ENCODE data around the gene PISD.
"Not testable (repeated sequence)": the region's sequence is repeated elsewhere in the genome, so short reads cannot be mapped to it uniquely, and the experiment has no call there.

Gene PISD

DNA sequence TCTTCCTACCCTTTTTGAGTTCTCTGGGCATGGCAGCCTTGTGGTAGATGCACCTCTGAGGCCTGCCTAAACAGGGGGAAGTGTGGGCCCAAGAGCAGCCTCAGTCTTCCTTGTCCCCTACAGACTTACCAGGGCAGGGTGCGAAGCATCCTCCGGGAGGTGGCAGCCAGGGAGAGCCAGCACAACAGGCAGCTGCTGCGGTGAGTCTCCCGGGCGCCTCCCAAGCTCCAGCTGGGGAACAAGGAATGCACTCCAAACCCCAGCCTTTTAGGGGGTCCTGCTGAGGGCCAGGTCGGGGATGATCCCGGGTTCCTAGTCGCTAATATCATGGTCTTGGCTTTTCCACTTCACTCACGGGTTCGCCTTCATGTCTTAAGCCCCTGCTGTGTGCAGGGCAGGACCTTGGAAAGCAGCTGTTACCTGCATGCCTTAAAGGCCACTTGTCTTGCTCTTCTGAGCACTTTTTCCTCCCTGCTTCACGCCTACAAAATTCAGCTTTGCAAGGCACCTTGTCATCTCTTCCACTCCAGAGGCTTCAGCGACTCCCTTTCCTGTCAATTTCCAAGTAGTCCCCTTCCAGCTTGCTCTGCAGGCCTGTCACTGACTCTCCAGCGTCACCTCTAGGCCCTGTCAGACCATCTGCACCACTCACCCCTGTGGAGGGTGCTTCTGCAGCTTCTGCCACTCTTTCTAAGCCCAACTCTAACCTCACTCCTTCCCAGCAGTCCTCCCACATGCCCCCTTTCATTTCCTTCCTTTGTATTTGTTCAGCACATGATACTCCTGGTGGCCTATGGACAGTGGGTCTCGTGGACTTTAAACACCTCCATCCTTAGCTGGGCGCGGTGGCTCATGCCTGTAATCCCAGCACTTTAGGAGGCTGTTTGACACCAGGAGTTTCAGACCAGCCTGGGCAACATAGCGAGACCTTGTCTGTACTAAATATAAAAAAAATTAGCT, 57.0 kb downstream of the PISD start:
- DNase-seq: no peak

DNA sequence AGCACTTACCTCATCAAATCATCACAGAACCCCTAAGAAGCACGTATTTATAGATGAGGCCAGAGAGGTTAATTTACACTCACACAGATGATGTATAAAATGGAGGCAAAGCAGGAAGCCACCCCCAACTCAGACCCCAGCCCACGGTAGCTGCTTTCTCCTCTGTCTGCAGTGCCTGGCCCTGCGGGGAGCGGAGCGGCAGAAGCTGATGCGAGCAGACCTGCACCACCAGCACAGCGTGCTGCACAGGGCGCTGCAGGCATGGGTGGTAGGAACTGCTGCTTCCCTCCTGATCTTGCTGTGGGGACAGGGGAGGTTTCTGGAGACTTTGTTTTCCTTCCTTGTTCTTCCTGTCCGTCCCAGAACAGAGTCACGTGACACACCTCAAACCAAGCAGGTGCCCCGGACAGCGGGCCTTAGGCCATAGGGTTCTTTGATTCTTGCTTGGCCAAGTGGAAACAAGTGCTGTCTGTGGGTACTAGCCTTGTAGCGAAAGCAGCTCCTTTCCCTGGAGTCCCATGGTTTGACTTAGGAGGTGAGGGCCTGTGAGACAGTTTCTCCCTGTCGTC, 57.8 kb downstream of the PISD start:
- DNase-seq: no peak

DNA sequence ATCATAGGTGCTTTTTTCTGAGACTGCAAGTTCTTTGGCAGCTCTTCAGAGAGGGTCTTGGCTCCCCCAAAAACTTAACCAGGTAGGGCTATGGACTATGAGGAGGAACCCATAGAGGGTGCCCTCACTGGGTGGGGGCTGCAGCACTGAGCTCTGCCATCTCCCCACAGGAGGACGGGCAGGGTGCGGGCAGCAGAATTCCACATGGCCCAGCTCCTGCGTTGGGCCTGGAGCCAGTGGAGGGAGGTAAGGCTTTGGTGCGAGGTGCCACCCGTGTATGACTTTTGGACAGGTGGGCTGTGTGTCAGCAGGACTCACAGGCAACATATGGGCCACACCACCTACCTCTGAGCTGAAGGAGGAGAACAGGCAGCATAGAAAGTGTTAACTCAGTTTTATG, 58.4 kb downstream of the PISD start:
- DNase-seq: no peak

DNA sequence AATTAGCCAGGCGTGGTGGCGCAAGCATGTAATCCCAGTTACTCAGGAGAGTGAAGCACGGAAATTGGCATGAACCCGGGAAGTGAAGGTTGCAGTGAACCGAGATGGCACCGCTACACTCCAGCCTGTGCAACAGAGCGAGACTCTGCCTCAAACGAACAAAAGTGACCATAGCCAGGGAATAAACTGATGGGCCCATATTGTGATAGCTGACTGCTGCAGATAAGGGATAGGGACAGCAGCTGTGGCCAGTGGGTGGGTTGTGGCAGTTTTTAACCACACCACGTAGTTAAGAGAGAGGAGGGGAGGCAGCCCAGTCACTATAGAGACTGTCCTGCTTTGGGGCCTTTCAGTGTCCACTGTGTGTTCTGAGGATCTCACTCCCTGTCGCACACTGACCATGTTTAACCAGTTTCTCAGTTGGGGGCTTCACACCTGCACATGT, 58.9 kb downstream of the PISD start:
- no peak for DNase-seq

DNA sequence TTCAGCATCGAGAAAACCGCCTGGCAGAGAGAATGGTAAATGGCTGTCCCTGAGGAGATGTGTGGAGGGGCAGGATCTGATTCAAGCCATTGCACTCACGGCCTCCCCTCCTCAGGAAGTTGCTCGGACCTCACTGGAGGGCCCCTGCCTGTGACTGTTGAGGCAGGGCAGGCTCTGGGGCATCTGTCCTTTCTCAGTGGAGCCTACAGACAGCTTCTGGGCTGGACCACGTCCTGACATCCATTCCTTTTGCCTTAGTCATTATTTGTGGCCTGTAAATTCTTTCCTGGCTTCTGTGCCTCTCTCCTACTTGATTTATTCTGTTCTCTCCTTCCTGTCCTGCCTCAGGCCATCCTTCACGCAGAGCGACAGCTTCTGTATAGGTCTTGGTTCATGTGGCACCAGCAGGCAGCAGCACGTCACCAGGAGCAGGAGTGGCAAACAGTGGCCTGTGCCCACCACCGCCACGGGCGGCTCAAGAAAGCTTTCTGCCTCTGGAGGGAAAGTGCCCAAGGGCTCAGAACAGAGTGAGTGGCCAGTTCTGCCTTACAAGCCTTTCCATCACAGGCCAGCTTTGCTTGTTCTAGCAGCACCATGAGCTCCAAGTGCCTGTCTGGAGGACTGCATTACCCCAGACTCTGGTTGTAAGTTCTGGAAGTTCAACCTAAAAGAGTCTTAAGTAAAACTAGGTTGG, 59.6 kb downstream of the PISD start:
- DNase-seq: no peak

DNA sequence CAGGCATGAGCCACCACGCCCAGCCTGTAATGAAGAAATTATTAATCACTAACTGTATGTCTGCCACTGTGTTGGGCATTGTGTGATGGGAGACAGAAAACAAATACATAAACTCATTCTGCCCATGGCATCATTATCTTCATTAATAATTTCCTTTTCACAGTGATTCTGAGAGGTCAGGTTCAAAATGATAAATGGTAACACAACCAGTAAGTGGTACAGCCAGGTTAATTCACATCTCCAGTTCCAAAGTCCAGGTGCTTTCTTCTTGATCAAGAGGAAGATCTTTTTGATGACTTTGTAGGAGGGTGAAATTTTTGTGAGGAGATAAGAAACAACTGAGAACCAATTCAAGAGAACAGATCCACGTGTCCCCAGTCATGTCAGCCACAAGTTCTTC, 66.7 kb downstream of the PISD start:
- no peak for DNase-seq

DNA sequence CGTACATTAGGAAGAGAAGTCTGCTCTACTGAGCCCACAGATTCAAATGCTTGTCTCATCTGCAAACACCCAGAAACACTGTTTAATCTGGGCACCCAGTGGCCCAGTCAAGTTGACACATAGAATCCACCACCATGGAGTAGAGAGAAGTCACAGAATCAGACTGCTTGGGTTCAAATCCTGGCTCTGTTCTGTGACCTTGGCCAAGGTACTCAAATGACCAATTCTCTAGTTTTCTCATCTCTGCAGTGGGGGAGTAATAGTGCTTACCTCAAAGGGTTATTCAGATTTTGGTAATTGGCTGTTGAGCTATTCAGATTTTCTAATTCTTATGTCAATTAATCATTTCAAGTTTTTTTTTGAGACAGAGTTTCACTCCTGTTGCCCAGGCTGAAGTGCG, 71.9 kb downstream of the PISD start:
- DNase-seq: not testable (repeated sequence)

DNA sequence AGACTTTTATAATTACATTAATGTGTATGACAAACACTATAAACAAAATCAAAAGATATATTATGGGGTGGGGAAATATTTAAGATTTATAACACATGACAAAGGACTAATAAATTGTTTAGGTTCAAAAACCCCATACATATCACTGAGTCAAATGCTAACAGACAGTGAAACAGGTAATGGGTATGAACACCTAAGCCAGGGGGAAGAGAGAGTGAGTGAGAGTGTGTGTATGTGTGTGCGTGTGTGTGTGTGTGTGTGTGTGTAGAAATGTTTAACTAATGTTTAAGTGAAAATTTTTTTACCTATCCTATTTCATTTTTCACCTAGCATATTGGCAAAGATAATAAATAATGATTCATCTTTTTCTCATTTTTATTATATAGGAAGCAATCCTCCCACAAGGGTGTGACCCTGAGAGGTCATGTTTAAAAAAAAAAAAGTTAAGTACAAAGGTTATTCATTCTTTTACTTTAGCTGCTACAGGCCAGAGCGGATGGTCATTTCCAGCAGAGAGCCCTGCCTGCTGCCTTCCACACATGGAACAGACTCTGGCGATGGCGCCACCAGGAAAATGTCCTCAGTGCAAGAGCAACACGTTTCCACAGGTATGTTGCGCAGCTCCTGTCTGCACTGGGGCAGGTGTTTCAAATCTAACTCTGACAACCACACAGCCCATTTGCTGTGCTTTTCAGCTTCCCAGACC, 72.9 kb downstream of the PISD start:
- no peak for DNase-seq

DNA sequence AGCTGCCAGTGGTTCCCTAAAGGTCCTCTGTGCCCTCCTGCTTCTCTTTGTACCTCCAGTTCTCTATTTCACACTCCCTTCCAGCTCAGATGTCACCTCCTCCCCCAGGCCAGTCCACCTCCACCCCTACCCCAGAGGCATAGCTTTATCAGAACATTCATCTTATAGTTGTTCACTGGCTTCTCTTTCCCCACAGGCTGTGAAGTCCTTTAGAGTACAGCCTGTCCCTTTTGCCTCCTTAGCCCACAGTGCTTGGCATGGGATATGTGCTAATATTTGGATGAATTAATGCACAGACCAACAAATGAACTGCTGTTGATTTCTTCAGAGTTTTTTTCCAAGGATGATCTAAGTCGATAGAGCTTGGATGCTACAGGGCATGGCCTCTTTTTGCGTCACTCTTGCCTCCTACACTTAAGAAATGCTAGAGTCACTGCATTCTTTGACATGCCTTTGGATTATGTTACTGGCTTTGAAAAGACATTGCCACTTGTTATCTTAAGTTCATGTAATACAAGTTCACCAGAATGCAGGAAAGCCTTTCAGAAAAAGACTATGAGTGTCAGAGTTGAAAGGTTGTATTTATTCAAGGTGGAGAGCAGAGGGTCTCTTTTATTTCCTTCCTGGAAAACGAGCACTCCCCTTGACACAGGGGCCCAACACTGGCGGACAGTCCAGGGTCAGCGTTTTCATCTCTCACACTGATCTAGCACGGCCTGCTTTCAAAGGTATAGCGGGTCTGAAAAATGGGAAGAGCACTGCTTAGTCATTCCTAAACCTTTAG, 75.7 kb downstream of the PISD start:
- no peak for DNase-seq

DNA sequence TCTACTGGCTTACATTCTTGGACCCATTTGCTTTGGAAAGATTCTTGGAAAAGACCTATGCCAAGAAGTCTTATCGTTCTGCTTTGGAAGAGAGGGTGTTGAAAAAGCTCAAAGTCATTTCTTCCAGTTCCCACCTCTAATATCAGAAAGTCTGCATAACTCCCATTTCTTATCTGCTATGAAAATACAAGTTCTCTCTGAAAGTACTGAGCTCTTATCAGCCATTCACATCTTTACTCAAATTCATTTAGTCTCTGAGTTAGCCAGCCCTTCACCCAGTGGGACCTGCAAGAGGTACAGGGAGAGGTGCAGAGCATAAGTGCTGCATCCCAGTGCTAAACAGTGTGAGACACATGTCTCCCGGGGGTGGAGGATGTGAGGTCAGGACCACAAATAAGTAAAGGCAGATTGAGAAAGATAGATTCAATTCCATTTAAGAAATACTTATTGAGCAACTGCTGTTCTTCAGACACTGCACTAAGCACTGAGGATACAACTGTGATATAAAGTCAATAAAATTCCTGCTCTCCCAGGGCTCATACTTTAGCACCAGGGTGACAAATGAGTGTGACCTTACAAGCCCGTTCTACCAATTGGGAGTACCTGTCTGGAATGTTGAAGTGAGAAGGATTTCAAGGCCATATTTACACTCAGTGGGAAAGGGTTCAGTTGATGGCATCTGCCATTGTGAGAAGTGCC, 76.7 kb downstream of the PISD start:
- no peak for DNase-seq

DNA sequence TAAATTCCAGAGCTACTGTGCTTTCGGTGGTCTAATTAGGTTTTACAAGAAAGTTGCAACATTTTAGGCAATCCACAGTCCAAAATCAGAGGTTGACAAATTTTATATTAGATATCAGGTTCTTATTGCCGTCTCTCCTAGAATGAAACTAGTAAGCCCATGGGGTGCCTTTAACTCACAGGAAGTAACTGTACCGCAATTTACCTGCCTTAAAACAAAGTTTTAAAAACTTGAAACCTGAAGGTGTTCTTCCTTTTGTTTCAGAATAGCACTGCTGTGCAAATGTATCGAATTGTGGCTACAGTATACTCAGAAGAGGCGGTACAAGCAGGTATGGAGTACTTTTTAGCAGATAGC, 77.2 kb downstream of the PISD start:
- DNase-seq: no peak

DNA sequence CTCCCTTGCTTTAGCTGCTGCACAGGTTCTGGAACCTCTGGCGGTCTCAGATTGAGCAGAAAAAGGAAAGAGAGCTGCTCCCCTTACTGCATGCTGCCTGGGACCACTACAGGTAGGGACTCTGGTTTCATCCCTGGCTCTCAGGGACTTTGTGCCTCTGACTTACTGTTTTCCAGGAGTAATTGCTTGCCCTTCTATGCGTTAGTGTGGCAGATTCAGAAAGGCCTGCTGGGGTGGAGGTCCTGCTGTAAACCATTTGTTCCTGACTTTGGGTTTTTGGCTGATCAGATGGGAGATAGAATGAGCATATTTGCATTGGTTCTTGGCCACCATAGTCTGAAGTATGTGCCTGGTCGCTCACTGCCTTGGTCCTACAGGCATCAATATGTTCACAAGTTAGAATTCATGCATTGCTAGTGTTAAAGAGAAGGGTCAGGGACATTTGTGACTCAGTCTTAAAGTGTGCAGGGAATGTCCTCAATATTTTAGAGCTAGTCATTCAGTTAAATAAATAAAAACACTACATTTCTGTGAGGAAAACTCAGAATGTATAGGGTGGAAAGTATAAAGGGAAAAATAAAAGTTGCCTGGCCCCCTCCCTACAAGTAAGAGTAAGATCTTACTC, 78.0 kb downstream of the PISD start:
- DNase-seq: no peak

DNA sequence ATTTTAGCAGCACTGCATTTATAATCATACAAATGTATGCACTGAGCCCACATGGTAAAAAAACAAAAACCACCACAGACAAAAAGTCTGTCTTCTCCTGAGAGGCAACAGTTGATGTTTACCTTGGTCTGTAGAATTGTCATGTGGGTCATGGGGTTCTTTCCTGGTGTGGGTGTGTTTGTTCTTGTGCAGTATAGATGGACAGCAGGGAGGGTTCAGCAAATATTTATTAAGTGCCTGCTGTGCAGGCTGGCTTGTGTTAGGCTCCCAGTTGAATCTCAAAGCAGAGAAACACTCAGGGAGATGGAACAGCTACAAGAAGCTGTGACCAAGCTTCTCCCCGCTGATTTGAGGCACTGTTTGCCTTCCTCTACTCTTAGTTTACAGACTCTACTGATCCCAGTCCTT, 82.2 kb downstream of the PISD start:
- no peak for DNase-seq

DNA sequence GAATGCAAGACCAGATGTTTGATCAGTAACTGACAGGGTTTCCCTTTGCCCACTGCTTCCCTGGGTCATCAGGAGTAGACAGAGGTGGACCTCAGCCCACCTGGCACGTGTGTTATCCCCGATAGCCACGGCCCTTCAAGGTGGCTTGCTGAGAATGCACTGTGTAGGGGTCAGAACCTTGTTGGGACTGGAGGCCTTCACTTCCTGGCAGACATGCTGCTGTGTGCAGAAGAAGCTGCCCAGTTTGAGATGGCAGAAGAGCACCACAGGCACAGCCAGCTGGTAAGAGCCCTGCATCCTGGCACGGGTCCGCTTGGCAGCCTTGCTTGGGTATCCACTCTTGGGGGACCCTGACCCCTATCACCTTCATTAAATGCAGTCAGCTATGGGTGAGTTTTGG, 83.8 kb downstream of the PISD start:
- DNase-seq: no peak

DNA sequence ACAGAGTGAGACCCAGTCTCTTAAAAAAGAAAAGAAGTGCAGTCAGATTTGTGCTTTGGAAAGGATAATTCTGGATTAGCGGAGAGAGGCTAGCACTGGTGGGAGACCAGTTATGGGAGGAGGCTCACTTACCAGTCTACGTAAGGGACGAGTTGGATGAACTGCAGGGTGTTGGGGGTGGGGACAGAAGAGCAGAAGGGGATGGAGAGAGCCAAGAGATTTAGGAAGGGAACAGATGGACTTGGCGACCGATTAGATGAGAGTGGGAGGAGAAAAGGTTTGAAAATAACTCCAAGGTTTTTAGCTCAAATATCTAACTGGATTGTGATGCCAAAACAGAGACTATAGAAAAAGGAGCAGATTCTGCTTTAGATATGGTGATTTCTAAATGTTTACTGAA, 84.3 kb downstream of the PISD start:
- DNase-seq: no peak

DNA sequence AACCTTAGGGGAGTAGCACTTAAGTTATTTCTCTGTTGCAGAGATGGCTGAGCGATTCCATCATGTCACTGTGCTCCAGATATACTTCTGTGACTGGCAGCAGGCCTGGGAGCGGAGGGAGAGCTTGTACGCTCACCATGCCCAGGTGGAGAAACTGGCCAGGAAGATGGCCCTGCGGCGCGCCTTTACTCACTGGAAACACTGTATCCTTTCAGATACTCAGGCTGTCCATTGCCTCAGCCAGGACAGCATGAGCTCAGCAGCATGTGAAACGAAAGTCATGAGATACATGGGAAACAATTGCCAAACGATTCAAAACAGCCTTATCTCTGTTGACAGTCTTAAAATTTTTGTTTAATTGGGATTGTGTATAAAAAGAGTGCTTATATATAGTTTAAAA, 86.8 kb downstream of the PISD start:
- DNase-seq: no peak

DNA sequence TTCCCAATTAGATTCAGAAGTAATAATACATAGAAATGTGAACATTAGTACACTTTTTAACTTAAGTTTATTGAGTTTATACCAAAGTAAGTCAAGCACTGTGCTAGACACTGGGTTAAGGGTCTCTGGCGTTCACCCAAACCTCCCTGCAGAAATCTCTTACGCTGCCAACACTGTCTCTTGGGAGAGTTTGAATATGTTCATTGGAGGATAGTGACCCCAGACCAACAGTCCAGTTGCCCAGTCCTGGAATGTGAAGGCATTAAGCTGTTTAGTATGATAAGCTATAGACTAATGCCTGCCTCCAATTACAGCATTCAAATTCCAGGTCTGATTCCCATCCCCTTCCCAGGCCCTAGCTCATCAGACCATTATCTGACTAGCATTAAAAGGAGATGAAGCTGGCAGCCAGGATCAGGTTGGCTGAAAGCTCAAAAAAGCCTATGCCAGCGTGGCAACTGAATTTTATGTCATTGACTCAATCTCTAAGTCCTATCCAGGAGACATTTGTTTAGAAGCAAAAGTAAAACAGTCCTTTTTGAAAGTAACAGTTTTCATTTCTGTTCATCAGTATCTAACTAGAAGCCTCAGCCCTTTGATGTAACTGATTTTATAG, 87.9 kb downstream of the PISD start:
- DNase-seq: no peak

DNA sequence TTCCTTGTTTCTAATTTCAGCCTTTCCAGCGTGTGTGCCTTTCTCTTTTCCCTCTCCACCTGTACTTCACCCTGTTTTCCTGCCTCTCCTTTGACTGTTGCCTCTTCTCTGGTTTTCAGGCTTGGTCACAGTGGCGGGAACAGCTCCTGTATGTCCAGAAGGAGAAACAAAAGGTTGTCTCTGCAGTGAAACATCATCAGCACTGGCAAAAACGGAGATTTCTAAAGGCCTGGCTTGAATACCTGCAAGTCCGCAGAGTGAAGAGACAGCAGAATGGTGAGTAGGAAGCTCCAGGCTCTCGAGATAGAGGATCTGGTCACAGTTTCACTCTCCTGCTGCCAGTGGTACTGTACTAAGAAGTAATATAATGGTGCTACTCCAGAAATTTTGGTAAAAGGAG, 89.1 kb downstream of the PISD start:
- no peak for DNase-seq

DNA sequence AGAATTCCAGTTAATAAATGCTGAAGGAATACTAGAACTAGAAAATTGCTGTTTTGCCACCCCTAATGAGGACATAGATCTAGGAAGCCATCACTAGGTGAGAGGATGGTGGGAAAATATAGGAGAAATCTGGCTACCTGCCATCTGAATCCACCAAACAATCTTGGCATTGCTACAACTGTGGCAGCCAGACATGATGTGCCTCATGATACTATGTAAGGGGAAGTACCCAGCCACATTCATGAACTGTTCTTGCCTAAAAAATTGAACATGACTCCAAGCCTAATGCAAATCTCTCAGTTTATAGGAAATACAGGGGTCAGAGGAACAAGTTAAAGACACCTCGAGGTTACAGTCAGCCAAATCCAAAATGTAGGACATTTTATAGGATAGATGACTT, 92.9 kb downstream of the PISD start:
- DNase-seq: no peak

Measured in activated CD4-positive, CD25-positive, alpha-beta regulatory T cell (primary cell).